H1 (cell line): ENCODE data around the gene NR0B1. TPM values are rescaled to one million over a fixed set of nuclear protein-coding genes. Genes with fewer than 3 reads are reported as not detected.
A peak's percentile ranks its signal among the peaks of the same experiment; 100 is the strongest.

Experiments used
- BCL11A ChIP-seq, 2 experiments: IDR thresholded peaks; one replicate each; pipeline ENCODE4 v1.6.1; 2011; ENCODE audit warnings: low read depth in 2 of 2, low read length in 2 of 2, mild to moderate bottlenecking in 2 of 2
- CBX5 ChIP-seq: fragments of 300-800, 300-1000 bp; sonication (generic); IDR thresholded peaks from 2 replicates; pipeline ENCODE4 v1.7.1; 2016; ENCODE audit warnings: antibody characterized with exemption, low read length, low read depth
- CBX8 ChIP-seq: fragments of 300-800, 300-1000 bp; sonication (generic); IDR thresholded peaks from 2 replicates; pipeline ENCODE4 v1.7.1; 2016; ENCODE audit warnings: low read depth, low read length, borderline replicate concordance
- CHD1 ChIP-seq: IDR thresholded peaks from 2 replicates; pipeline ENCODE4 v1.6.1; 2012; ENCODE audit warnings: low read depth, low read length, improper control_type of control experiment
- CTBP2 ChIP-seq: IDR thresholded peaks from 2 replicates; pipeline ENCODE4 v1.7.0; 2011; ENCODE audit warnings: borderline replicate concordance, mild to moderate bottlenecking, moderate library complexity, mixed read lengths, low read length; ENCODE audit not compliant: insufficient read depth, insufficient read length
- EGR1 ChIP-seq: IDR thresholded peaks from 2 replicates; pipeline ENCODE4 v1.6.1; 2011; ENCODE audit warnings: low read depth, low read length, borderline replicate concordance
- FOSL1 ChIP-seq: IDR thresholded peaks from 2 replicates; pipeline ENCODE4 v1.6.1; 2011; ENCODE audit warnings: mild to moderate bottlenecking, low read depth, low read length, moderate library complexity; ENCODE audit not compliant: insufficient read depth
- GABPA ChIP-seq: IDR thresholded peaks from 2 replicates; pipeline ENCODE4 v1.6.1; 2011; ENCODE audit warnings: mild to moderate bottlenecking, low read length, moderate library complexity, borderline replicate concordance; ENCODE audit not compliant: insufficient read depth
- JUND ChIP-seq: IDR thresholded peaks from 2 replicates; pipeline ENCODE4 v1.6.1; 2011; ENCODE audit warnings: mild to moderate bottlenecking, improper control_type of control experiment, low read length
- PHF8 ChIP-seq: fragments of 200-600 bp; sonication (generic); conservative IDR thresholded peaks from 2 replicates; pipeline ENCODE4 v1.7.1; 2012; ENCODE audit warnings: low read depth, mild to moderate bottlenecking, inconsistent platforms, low read length, moderate library complexity
- RAD21 ChIP-seq, 2 experiments: IDR thresholded peaks in 1 of 2; conservative IDR thresholded peaks in 1 of 2; 2 replicates each; pipeline ENCODE4 v1.6.1; 2011; ENCODE audit warnings: low read depth in 2 of 2, low read length in 2 of 2, improper control_type of control experiment in 1 of 2, inconsistent platforms in 1 of 2, mild to moderate bottlenecking in 1 of 2, moderate library complexity in 1 of 2
- RBBP5 ChIP-seq: IDR thresholded peaks from 2 replicates; pipeline ENCODE4 v1.7.1; 2012; ENCODE audit warnings: low read depth, mild to moderate bottlenecking, inconsistent platforms, low read length, moderate library complexity, borderline replicate concordance
- SAP30 ChIP-seq: fragments of 300-600 bp; sonication (generic); IDR thresholded peaks from 2 replicates; pipeline ENCODE4 v1.7.1; 2012; ENCODE audit warnings: low read length, moderate library complexity, mild to moderate bottlenecking, inconsistent platforms; ENCODE audit not compliant: insufficient read depth, insufficient replicate concordance
- SIN3A ChIP-seq, 2 experiments: IDR thresholded peaks in 1 of 2; conservative IDR thresholded peaks in 1 of 2; 2 replicates each; pipeline ENCODE4 v1.6.1; 2011 to 2012; ENCODE audit warnings: low read length in 2 of 2, improper control_type of control experiment in 1 of 2, low read depth in 1 of 2, mild to moderate bottlenecking in 1 of 2
- SP1 ChIP-seq: IDR thresholded peaks from 2 replicates; pipeline ENCODE4 v1.6.1; 2011; ENCODE audit warnings: low read depth, low read length
- SP2 ChIP-seq: IDR thresholded peaks from 2 replicates; pipeline ENCODE4 v1.6.1; 2012; ENCODE audit warnings: mild to moderate bottlenecking, low read length, inconsistent platforms
- TCF12 ChIP-seq: IDR thresholded peaks from 2 replicates; pipeline ENCODE4 v1.6.1; 2011; ENCODE audit warnings: low read depth, mild to moderate bottlenecking, low read length
- TEAD4 ChIP-seq: IDR thresholded peaks from 2 replicates; pipeline ENCODE4 v1.6.1; 2012; ENCODE audit warnings: low read depth, low read length, inconsistent platforms, mixed read lengths
- polyA plus RNA-seq, 7 experiments: library from polyadenylated mRNA; depleted of rRNA in 3 of 7; stranded (reverse) in 5 of 7; unstranded in 2 of 7; fragments of >200 nt in 5 of 7; fragments of 200-250 nt in 2 of 7; gene quantifications; 1 replicate in 5 of 7; 2 replicates in 1 of 7; 4 replicates in 1 of 7; pipeline versions ENCODE4 v1.2.1 to v1.2.3, GENCODE V29; 2011 to 2013; ENCODE audit warnings: missing spikeins in 2 of 7, mixed read lengths in 2 of 7
- total RNA-seq: library from RNA; stranded (reverse); fragmentation: NEBNext Ultra II Directional; extraction: Animal tissue kit (Norgen Biotek cat#: 25700); gene quantifications from 2 replicates; pipeline ENCODE4 v1.2.1, GENCODE V29; 2021

The NR0B1 gene
- total and polyA plus RNA-seq, 2 of the 8 experiments (the other 6 are each of a cell fraction or from before 2014, with no cell fraction given) = 0.24 to 0.26 TPM

DNA sequence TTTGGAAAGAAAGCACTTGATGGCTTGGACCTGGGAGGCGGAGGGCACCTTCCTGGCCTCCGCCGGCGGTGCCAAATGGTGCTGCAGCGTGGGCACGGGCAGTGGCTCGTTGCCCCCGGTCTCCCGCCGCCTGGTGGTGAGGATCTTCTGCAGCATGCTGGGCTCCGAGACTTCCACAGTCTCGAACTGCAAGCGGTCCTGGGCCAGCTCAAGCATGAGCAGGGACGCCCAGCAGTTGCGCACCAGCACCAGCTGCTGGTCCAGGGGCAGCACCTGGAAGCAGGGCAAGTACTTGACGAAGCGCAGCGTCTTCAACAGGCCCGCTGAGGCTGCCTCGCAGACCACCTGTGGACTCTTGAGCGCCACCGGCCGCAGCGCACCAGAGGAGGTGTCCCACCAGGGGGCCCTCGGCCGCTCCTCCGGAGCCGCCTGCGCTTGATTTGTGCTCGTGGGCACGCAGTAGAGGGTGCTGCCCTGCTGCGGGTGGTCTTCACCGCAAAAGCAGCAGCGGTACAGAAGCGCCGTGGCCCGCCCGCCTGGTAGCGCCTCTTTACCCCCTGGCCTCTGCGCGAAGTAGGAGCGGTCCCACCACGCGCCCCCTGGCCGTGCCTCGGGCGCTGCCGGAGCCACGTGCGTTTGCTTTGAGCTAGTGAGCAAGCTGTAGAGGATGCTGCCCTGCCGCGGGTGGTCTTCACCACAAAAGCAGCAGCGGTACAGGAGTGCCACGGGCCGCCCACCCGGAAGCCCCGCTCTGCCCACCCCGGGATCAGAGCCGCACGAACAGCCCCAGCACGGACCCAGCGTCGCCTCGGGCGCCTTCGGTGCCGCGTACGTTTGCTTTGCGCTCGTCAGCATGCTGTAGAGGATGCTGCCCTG is 689 bp downstream of the NR0B1 start (continued):
- TF ChIP-seq CHD1 (no peak), SP2 (no peak), TEAD4 (no peak), SP1 (no peak), RBBP5 (no peak; the same call in 1 of the 2 replicates), RAD21 (IDR thresholded peaks at IDR 0.05 in 1 of 2, conservative IDR thresholded peaks at IDR 0.05 in 1 of 2; ENCODE audit: low read depth in 2 of 2, low read length in 2 of 2) (peak; percentile 18 to 41; a peak in 3 of 4 replicates), EGR1 (no peak), CBX8 (no peak), PHF8 (no peak), SIN3A (conservative IDR thresholded peaks at IDR 0.05 in 1 of 2, IDR thresholded peaks at IDR 0.05 in 1 of 2; ENCODE audit: low read depth in 1 of 2, low read length in 2 of 2) (no peak), BCL11A (IDR thresholded peaks at IDR 0.05; ENCODE audit: low read depth in 2 of 2, low read length in 2 of 2) (no peak), JUND (no peak), TCF12 (no peak), SAP30 (no peak), CBX5 (no peak), FOSL1 (no peak), GABPA (no peak), CTBP2 (no peak)
- TF ChIP-seq, all 59 proteins: peak for 9
